H1 (cell line): ENCODE measurements around the gene COX19. TPM values are rescaled to one million over a fixed set of nuclear protein-coding genes. Genes with fewer than 3 reads are reported as not detected.

Experiments used
- CTCF ChIA-PET: fragments of 300-600 bp; sonication (Branson Sonifier 250); formaldehyde crosslinking; loops from one replicate; lab custom pipeline; 2021; ENCODE audit not compliant: partially characterized antibody; lab: Charles Lee
- POLR2A ChIA-PET: fragments of 300-600 bp; sonication (Branson Sonifier 250); formaldehyde crosslinking; loops from one replicate; lab custom pipeline; 2021; ENCODE audit warnings: inconsistent platforms; ENCODE audit not compliant: partially characterized antibody; lab: Charles Lee
- DNase-seq, 2 experiments: peaks; one replicate each; pipeline versions ENCODE4 v3.0.0 to v3.0.0-alpha.2; 2010 to 2022; ENCODE audit warnings: low spot score in 2 of 2, low read depth in 1 of 2, mixed read lengths in 1 of 2
- FAIRE-seq: peaks from 2 replicates; lab custom pipeline; 2011; peaks lifted over from hg19 to GRCh38; lab: Jason Lieb, UNC
- H2AFZ ChIP-seq: 2 replicates; pipeline ENCODE4 v1.8.1; 2012; ENCODE audit warnings: low read length, inconsistent platforms
- H2AK5ac ChIP-seq: 2 replicates; pipeline ENCODE4 v1.6.1; 2013; ENCODE audit warnings: low read depth, low read length
- H2BK120ac ChIP-seq: replicated peaks from 2 replicates; pipeline ENCODE3; 2013; ENCODE audit warnings: low read depth, low read length, inconsistent platforms
- H2BK12ac ChIP-seq: 2 replicates; pipeline ENCODE4 v1.6.1; 2013; ENCODE audit warnings: low read depth, low read length
- H2BK15ac ChIP-seq: 2 replicates; pipeline ENCODE4 v1.6.1; 2013; ENCODE audit warnings: low read length
- H2BK20ac ChIP-seq: 2 replicates; pipeline ENCODE4 v1.6.1; 2013; ENCODE audit warnings: low read length
- H2BK5ac ChIP-seq: 2 replicates; pipeline ENCODE4 v1.6.1; 2013; ENCODE audit warnings: low read depth, low read length
- H3K14ac ChIP-seq: 2 replicates; pipeline ENCODE4 v1.6.1; 2013; ENCODE audit warnings: inconsistent platforms; ENCODE audit not compliant: insufficient read length
- H3K18ac ChIP-seq: 2 replicates; pipeline ENCODE4 v1.6.1; 2013; ENCODE audit warnings: low read length; ENCODE audit errors: extremely low read depth
- H3K23ac ChIP-seq: 2 replicates; pipeline ENCODE4 v1.6.1; 2013; ENCODE audit warnings: inconsistent platforms; ENCODE audit not compliant: insufficient read length
- H3K23me2 ChIP-seq: 2 replicates; pipeline ENCODE4 v1.6.1; 2013; ENCODE audit warnings: low read depth, low read length
- H3K27ac ChIP-seq: 2 replicates; pipeline ENCODE4 v1.6.1; 2011; ENCODE audit warnings: low read depth, low read length, inconsistent platforms
- H3K27me3 ChIP-seq, 4 experiments: replicated peaks in 1 of 4; 1 replicate in 1 of 4; 2 replicates in 3 of 4; pipeline versions ENCODE4 v1.6.1 to v1.8.1; 2011 to 2013; ENCODE audit warnings: low read length in 3 of 4, mild to moderate bottlenecking in 3 of 4, inconsistent platforms in 2 of 4, mixed read lengths in 2 of 4, moderate library complexity in 1 of 4; ENCODE audit not compliant: control insufficient read depth in 3 of 4, insufficient read depth in 3 of 4; ENCODE audit errors: extremely low read depth in 1 of 4
- H3K36me3 ChIP-seq, 4 experiments: 2 replicates each; pipeline versions ENCODE4 v1.6.1 to v1.8.1; 2011 to 2013; ENCODE audit warnings: mild to moderate bottlenecking in 4 of 4, low read length in 3 of 4, moderate library complexity in 2 of 4, control low read depth in 1 of 4, inconsistent platforms in 1 of 4; ENCODE audit not compliant: insufficient read depth in 4 of 4, control insufficient read depth in 2 of 4
- H3K4ac ChIP-seq: replicated peaks from 2 replicates; pipeline ENCODE3; 2013; ENCODE audit warnings: low read length, low read depth, mixed read lengths, inconsistent platforms; ENCODE audit not compliant: insufficient read length
- H3K4me1 ChIP-seq, 4 experiments: replicated peaks in 1 of 4; 1 replicate in 1 of 4; 2 replicates in 3 of 4; pipeline versions ENCODE4 v1.6.1 to v1.8.1; 2011 to 2013; ENCODE audit warnings: low read length in 3 of 4, inconsistent platforms in 2 of 4, mixed read lengths in 1 of 4; ENCODE audit not compliant: insufficient read depth in 4 of 4, control insufficient read depth in 3 of 4
- H3K4me2 ChIP-seq, 2 experiments: 2 replicates each; pipeline versions ENCODE4 v1.6.1 to v1.8.1; 2011 to 2013; ENCODE audit warnings: low read depth in 2 of 2, low read length in 2 of 2, control low read depth in 1 of 2, inconsistent platforms in 1 of 2, mild to moderate bottlenecking in 1 of 2; ENCODE audit not compliant: insufficient read depth in 1 of 2
- H3K4me3 ChIP-seq, 4 experiments: fragments of 200-600, 300-600 bp in 1 of 4; sonication (generic), shearing (Covaris generic), sonication (Bioruptor Twin) in 1 of 4; 2 replicates each; pipeline versions ENCODE4 v1.5.1 to v1.8.1; 2011 to 2016; ENCODE audit warnings: low read length in 4 of 4, low read depth in 3 of 4, control low read depth in 2 of 4, inconsistent platforms in 2 of 4, mild to moderate bottlenecking in 2 of 4, mixed read lengths in 1 of 4, moderate library complexity in 1 of 4; ENCODE audit not compliant: insufficient read depth in 2 of 4; ENCODE audit errors: extremely low read depth in 1 of 4
- H3K56ac ChIP-seq: replicated peaks from 2 replicates; pipeline ENCODE3; 2013; ENCODE audit warnings: low read depth, mild to moderate bottlenecking, mixed read lengths, low read length, inconsistent platforms; ENCODE audit not compliant: insufficient read length
- H3K79me1 ChIP-seq: 2 replicates; pipeline ENCODE4 v1.6.1; 2013; ENCODE audit warnings: low read depth, low read length, control low read depth
- H3K79me2 ChIP-seq, 2 experiments: 2 replicates each; pipeline versions ENCODE4 v1.6.1 to v1.8.1; 2012 to 2013; ENCODE audit warnings: low read length in 2 of 2, mild to moderate bottlenecking in 2 of 2, inconsistent platforms in 1 of 2; ENCODE audit not compliant: insufficient read depth in 2 of 2, control insufficient read depth in 1 of 2
- H3K9ac ChIP-seq, 4 experiments: replicated peaks in 1 of 4; 1 replicate in 1 of 4; 2 replicates in 3 of 4; pipeline versions ENCODE4 v1.6.1 to v1.8.1; 2011 to 2013; ENCODE audit warnings: low read depth in 3 of 4, low read length in 3 of 4, control low read depth in 2 of 4, mild to moderate bottlenecking in 2 of 4, moderate library complexity in 2 of 4, inconsistent platforms in 1 of 4; ENCODE audit errors: extremely low read depth in 1 of 4
- H3K9me3 ChIP-seq, 2 experiments: 2 replicates each; pipeline versions ENCODE4 v1.6.1 to v1.8.1; 2012 to 2013; ENCODE audit warnings: mild to moderate bottlenecking in 2 of 2, moderate library complexity in 2 of 2, control low read depth in 1 of 2, inconsistent platforms in 1 of 2, low read depth in 1 of 2, low read length in 1 of 2, mixed read lengths in 1 of 2; ENCODE audit not compliant: insufficient read depth in 2 of 2
- H4K20me1 ChIP-seq, 2 experiments: replicated peaks in 1 of 2; 2 replicates each; pipeline versions ENCODE3 to v1.8.1; 2011 to 2013; ENCODE audit warnings: inconsistent platforms in 2 of 2, low read length in 2 of 2, mild to moderate bottlenecking in 1 of 2; ENCODE audit not compliant: insufficient read depth in 2 of 2, control insufficient read depth in 1 of 2
- H4K5ac ChIP-seq: 2 replicates; pipeline ENCODE4 v1.6.1; 2013; ENCODE audit warnings: low read length, low read depth, mixed read lengths, inconsistent platforms; ENCODE audit not compliant: insufficient read length
- H4K8ac ChIP-seq: 2 replicates; pipeline ENCODE4 v1.8.0; 2013; ENCODE audit warnings: mild to moderate bottlenecking, moderate library complexity, low read length, inconsistent platforms; ENCODE audit not compliant: insufficient read depth; ENCODE audit errors: extremely low read depth
- H4K91ac ChIP-seq: replicated peaks from 2 replicates; pipeline ENCODE3; 2013; ENCODE audit warnings: low read length, mixed read lengths, inconsistent platforms; ENCODE audit not compliant: insufficient read length
- EGR1 ChIP-seq: IDR thresholded peaks from 2 replicates; pipeline ENCODE4 v1.6.1; 2011; ENCODE audit warnings: low read depth, low read length, borderline replicate concordance
- KDM1A ChIP-seq: fragments of 200-600, 300-600 bp; sonication (generic); IDR thresholded peaks from 2 replicates; pipeline ENCODE4 v1.7.1; 2016; ENCODE audit warnings: mild to moderate bottlenecking, low read length, borderline replicate concordance
- KDM4A ChIP-seq: IDR thresholded peaks from one replicate; pipeline ENCODE4 v1.7.1; 2012; ENCODE audit warnings: low read depth, mild to moderate bottlenecking, moderate library complexity, low read length, inconsistent platforms; ENCODE audit not compliant: severe bottlenecking
- KDM5A ChIP-seq: fragments of 200-600 bp; IDR thresholded peaks from 2 replicates; pipeline ENCODE4 v1.7.1; 2012; ENCODE audit warnings: mild to moderate bottlenecking, low read length, inconsistent platforms, mixed read lengths
- POLR2AphosphoS5 ChIP-seq: IDR thresholded peaks from 2 replicates; pipeline ENCODE4 v1.6.1; 2011; ENCODE audit warnings: low read depth, low read length
- POU5F1 ChIP-seq: IDR thresholded peaks from 2 replicates; pipeline ENCODE4 v1.6.1; 2011; ENCODE audit warnings: low read depth, mild to moderate bottlenecking, low read length, moderate library complexity
- TBP ChIP-seq: IDR thresholded peaks from 2 replicates; pipeline ENCODE4 v1.6.1; 2011; ENCODE audit warnings: low read depth, low read length, improper control_type of control experiment
- WGBS, 2 experiments: shearing (Covaris generic) in 1 of 2; methylation state at CpG; one replicate each; pipeline versions ENCODE4 v1.1.6 to v1.1.7; 2013 to 2015; ENCODE audit warnings: low lambda C conversion rate in 2 of 2, mixed read lengths in 2 of 2, inconsistent platforms in 1 of 2, low coverage in 1 of 2, missing lambda C conversion rate in 1 of 2; ENCODE audit not compliant: insufficient replicate concordance in 2 of 2, insufficient coverage in 1 of 2, insufficient read length in 1 of 2; ENCODE audit errors: extremely low coverage in 1 of 2, missing lambda C conversion rate in 1 of 2; 5-methylcytosine and 5-hydroxymethylcytosine counted together
- polyA plus RNA-seq, 7 experiments: library from polyadenylated mRNA; depleted of rRNA in 3 of 7; stranded (reverse) in 5 of 7; unstranded in 2 of 7; fragments of >200 nt in 5 of 7; fragments of 200-250 nt in 2 of 7; gene quantifications; 1 replicate in 5 of 7; 2 replicates in 1 of 7; 4 replicates in 1 of 7; pipeline versions ENCODE4 v1.2.1 to v1.2.3, GENCODE V29; 2011 to 2013; ENCODE audit warnings: missing spikeins in 2 of 7, mixed read lengths in 2 of 7
- total RNA-seq: library from RNA; stranded (reverse); fragmentation: NEBNext Ultra II Directional; extraction: Animal tissue kit (Norgen Biotek cat#: 25700); gene quantifications from 2 replicates; pipeline ENCODE4 v1.2.1, GENCODE V29; 2021

COX19 gene
- total and polyA plus RNA-seq, 2 of the 8 experiments (the other 6 are each of a cell fraction or from before 2014, with no cell fraction given): 3.9 to 7.9 TPM

GRCh38 chr7:922334-923107, 52.8 kb downstream of the COX19 start:
- Histone ChIP-seq H2AK5ac (no peak overlapping the region), H3K36me3 (no peaks in the 10 kb centered on the region), H2AFZ (no peak overlapping the region), H3K4ac (no peak overlapping the region), H3K9ac (no peak overlapping the region), H3K27me3 (no peaks in the 10 kb centered on the region), H3K4me3 (no peak overlapping the region), H3K23me2 (no peaks in the 10 kb centered on the region), H4K91ac (no peak overlapping the region), H4K20me1 (no peaks in the 10 kb centered on the region), H3K4me1 (peaks cover 0 to 8% (median 0%) of the 10 kb centered on the region in 4 experiments; a peak in 2 of 7 replicates), H3K56ac (no peak overlapping the region), H3K79me1 (no peaks in the 10 kb centered on the region), H2BK20ac (no peak overlapping the region), H3K4me2 (no peak overlapping the region), H2BK120ac (no peak overlapping the region), H2BK15ac (no peak overlapping the region), H2BK12ac (no peak overlapping the region), H3K18ac (no peak overlapping the region; the same call in 1 of the 2 replicates), H2BK5ac (0 out of 2 replicates have a peak overlapping the region, but pooled peaks have one; percentile 9), H3K79me2 (no peaks in the 10 kb centered on the region), H4K8ac (peak overlapping the region; percentile 68; the same call in 1 of the 2 replicates), H3K14ac (no peak overlapping the region), H3K9me3 (no peaks in the 10 kb centered on the region), H3K23ac (no peak overlapping the region), H3K27ac (no peak overlapping the region), H4K5ac (no peak overlapping the region)
- DNase-seq: no peak
- no peak for FAIRE-seq
- 86% methylated on average over 21 of the region's 29 CpGs; no CpG with 5 or more reads in 1 of the 2 experiments for WGBS, 2 experiments
- no peak for TF ChIP-seq EGR1
- TF ChIP-seq KDM5A: no peak
- TF ChIP-seq KDM4A: no peak
- TF ChIP-seq POLR2AphosphoS5: no peak
- no peak for TF ChIP-seq POU5F1
- TF ChIP-seq KDM1A: no peak
- TF ChIP-seq TBP: no peak
- CTCF ChIA-PET: interaction anchor here (0.5 to 1.3 kb wide), 5 partner anchors 12 to 284 kb away, joined by 3 to 5 read pairs (median 3); no protein-coding TSS in a partner anchor
- POLR2A ChIA-PET: interaction anchor here (0.9 to 1.0 kb wide), 2 partner anchors 23 to 53 kb away, joined by 3 read pairs; partner anchors contain the start of gene COX19
